ENCODE data around the gene CFAP221. TPM values are rescaled to one million over a fixed set of nuclear protein-coding genes. Genes with fewer than 3 reads are reported as not detected.

Gene CFAP221
- total and polyA plus RNA-seq, 12 donors: 0.14 to 2.5 (median 1.4) TPM; not detected in 1

DNA sequence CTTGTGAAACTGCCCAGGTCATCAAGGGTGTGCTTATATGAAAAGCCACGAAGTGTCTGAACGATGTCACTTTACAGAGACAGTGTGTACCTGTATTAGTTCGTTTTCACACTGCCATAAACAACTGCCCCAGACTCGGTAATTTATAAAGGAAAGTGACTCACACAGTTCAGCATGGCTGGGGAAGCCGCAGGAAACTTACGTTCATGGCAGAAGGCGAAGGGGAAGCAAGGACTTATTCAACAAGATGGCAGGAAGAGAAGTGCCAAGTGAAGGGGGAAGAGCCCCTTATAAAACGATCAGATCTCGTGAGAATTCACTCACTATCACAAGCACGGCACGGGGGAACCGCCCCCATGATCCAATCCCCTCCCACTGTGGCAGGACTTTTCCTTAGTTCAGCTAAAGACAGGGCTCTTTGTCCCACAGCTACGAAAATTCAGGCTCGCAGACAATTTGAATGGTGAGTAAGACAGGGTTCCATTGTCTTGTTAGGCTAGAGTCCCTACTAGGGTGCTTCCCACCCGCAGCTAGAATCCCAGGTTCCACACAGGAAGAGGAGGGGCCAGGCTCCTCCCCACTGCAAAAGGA, 154.9 kb downstream of the CFAP221 start:
- no peak overlapping the region for H3K27ac ChIP-seq
- no peak overlapping the region for H3K4me3 ChIP-seq
- H3K4me1 ChIP-seq: peaks cover 0 to 23% (median 5%) of the 10 kb centered on the region in 9 donors
- TF ChIP-seq, protein P1, sequence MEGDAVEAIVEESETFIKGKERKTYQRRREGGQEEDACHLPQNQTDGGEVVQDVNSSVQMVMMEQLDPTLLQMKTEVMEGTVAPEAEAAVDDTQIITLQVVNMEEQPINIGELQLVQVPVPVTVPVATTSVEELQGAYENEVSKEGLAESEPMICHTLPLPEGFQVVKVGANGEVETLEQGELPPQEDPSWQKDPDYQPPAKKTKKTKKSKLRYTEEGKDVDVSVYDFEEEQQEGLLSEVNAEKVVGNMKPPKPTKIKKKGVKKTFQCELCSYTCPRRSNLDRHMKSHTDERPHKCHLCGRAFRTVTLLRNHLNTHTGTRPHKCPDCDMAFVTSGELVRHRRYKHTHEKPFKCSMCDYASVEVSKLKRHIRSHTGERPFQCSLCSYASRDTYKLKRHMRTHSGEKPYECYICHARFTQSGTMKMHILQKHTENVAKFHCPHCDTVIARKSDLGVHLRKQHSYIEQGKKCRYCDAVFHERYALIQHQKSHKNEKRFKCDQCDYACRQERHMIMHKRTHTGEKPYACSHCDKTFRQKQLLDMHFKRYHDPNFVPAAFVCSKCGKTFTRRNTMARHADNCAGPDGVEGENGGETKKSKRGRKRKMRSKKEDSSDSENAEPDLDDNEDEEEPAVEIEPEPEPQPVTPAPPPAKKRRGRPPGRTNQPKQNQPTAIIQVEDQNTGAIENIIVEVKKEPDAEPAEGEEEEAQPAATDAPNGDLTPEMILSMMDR (IDR thresholded peaks at IDR 0.05): no peak
- ATAC-seq (no peak), DNase-seq (no peak)
- intact Hi-C loops (cut with DNase I): loop anchor here in 1 of 10 donors (5.0 kb wide), 1 partner anchor 48 kb away; no protein-coding TSS in a partner anchor
- 72 to 77% methylated on average over 15 of the region's 15 CpGs for WGBS, 2 donors
- H3K36me3 ChIP-seq: no peaks in the 10 kb centered on the region
- H3K27me3 ChIP-seq: peaks cover 0 to 15% (median 0%) of the 10 kb centered on the region in 7 donors
- H3K9me3 ChIP-seq: no peaks in the 10 kb centered on the region

DNA sequence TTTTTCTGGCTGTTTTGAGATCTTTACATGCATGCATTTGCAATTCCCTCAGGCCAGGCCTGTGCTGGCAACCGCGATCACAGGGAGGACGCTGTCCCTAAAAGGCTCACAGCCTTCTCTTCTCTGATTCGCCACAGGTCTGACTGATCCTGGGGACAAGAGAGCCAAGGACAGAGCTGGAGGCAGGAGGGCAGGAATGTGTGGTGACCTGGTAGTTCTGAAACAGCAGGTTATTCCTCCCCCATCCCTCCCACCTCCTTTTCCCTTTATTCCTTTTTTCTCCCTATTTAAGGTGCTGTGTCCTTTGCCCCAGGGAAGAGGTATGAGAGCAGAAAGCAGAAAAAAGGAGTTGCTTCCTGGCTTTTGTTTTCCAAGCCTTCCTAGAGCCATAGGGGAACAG, 156.6 kb downstream of the CFAP221 start:
- Histone ChIP-seq H3K27me3 (peaks cover 0 to 6% (median 0%) of the 10 kb centered on the region in 7 donors), H3K36me3 (no peaks in the 10 kb centered on the region), H3K4me3 (no peak overlapping the region), H3K4me1 (peaks cover 0 to 23% (median 5%) of the 10 kb centered on the region in 9 donors), H3K27ac (no peak overlapping the region), H3K9me3 (peaks cover 0 to 8% (median 3%) of the 10 kb centered on the region in 11 donors)
- TF ChIP-seq, protein P1 (IDR thresholded peaks at IDR 0.05): no peak
- ATAC-seq: peak in 1 of 8 donors; percentile 34
- 83 to 87% methylated on average over 4 of the region's 4 CpGs for WGBS, 2 donors
- no peak for DNase-seq
- intact Hi-C loops (cut with DNase I): loop anchor here in 6 of 10 donors (5.0 to 10.0 kb wide), 6 partner anchors 54 to 476 kb away; partner anchors contain the start of gene PTPN4 (in 1 of the 6)

DNA sequence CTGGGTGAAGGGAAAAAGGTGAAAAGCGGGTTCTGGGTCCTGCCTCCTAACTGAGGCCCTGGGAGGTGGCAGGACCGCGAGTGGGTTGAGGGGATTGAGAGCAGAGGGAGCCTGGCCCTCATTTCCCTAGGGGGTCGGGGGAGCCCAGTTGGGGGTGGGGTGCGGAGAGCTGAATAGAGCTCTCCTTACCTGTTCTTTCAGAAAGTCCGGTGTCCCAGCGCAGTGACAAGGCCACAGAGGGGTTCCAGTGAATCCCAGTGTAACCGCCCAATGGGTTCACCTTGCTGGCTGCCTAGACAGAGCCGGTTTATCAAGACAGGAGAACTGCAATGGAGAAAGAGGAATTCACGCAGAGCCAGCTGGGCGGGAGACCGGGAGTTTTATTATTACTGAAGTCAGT, 157.1 kb downstream of the CFAP221 start:
- Histone ChIP-seq H3K9me3 (peaks cover 0 to 8% (median 3%) of the 10 kb centered on the region in 11 donors), H3K36me3 (no peaks in the 10 kb centered on the region), H3K4me1 (peaks cover 0 to 23% (median 5%) of the 10 kb centered on the region in 9 donors), H3K27ac (no peak overlapping the region), H3K4me3 (no peak overlapping the region), H3K27me3 (peaks cover 0 to 3% (median 0%) of the 10 kb centered on the region in 7 donors)
- ATAC-seq (no peak), DNase-seq (no peak)
- TF ChIP-seq, protein P1 (IDR thresholded peaks at IDR 0.05): no peak
- intact Hi-C loops (cut with DNase I): loop anchor here in 6 of 10 donors (5.0 to 10.0 kb wide), 6 partner anchors 53 to 476 kb away; partner anchors contain the start of gene PTPN4 (in 1 of the 6)
- 67 to 79% methylated on average over 12 of the region's 12 CpGs for WGBS, 2 donors

DNA sequence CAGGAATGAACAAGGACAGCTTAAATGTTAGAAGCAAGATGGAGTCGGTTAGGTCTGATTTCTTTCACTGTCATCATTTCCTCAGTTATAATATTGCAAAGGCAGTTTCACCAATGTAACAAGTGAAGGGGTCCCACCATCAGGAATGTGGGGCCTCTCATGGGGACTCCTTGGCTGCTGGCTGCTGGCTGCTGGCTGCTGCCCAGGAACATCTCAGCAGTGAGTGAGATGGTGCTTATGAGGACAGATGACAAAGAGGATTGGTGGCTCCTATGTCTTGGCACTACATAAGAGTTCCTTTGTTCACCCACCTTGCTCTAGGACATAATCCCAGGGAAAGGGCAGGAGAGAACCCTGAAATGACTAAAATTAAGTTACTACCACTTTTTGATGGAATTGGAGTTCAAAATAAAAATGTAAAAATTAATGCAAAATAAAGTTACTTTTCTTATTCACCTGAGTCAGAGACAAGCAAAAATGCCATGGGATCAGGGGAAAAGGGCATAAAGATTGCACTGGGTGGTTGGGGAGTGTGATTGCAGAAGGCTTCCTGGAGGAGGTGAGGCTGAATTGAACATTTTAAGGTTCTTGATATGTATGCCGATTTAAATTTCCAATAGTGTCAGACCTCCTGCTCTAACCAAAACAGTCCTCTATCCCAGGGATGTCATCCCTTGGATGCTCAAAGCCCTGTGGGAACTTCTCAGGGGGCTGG, 158.1 kb downstream of the CFAP221 start:
- Histone ChIP-seq H3K4me1 (peaks cover 0 to 23% (median 5%) of the 10 kb centered on the region in 9 donors), H3K36me3 (no peaks in the 10 kb centered on the region), H3K27me3 (no peaks in the 10 kb centered on the region), H3K27ac (no peak overlapping the region), H3K4me3 (no peak overlapping the region), H3K9me3 (peaks cover 0 to 8% (median 3%) of the 10 kb centered on the region in 11 donors)
- WGBS, 2 donors: 66 to 67% methylated on average over 2 of the region's 2 CpGs
- ATAC-seq (peak in 2 of 8 donors; percentile 34 to 36), DNase-seq (no peak)
- intact Hi-C loops (cut with DNase I): loop anchor here in 8 of 10 donors (2.0 to 10.0 kb wide), 9 partner anchors 52 to 475 kb away; partner anchors contain the start of gene PTPN4 (in 1 of the 8)
- TF ChIP-seq, protein P1 (IDR thresholded peaks at IDR 0.05): no peak

Measured in heart right ventricle (tissue), 16 donors.